Left lobe of liver (tissue), 2 donors: ENCODE data around the gene TENT4A. TPM values are rescaled to one million over a fixed set of nuclear protein-coding genes. Genes with fewer than 3 reads are reported as not detected.

Experiments
- ATAC-seq: fragments of 200-7000 bp; cut with Tn5 transposase; one replicate; pipeline ENCODE4 v1.9.1; 2020; ENCODE audit warnings: mild to moderate bottlenecking, moderate library complexity
- DNase-seq: peaks from one replicate; pipeline ENCODE4 v3.0.0-alpha.2; 2020; ENCODE audit warnings: low spot score
- total RNA-seq: library from RNA; stranded (reverse); gene quantifications from one replicate; pipeline ENCODE4 v1.2.1, GENCODE V29; 2021
- donor health status: DM: no; HTN: no; CAD: no; lungs with moderate emphysema.
- donor health status: DM: no; HTN: yes; CAD: no.

TENT4A gene
- total RNA-seq, 1 donor from 2014 or later = 14.3 TPM

- ATAC-seq = no peak
- no peak for DNase-seq
Observed at GRCh38 chr5:6700074-6700684, 13.1 kb upstream of the TENT4A start.

- DNase-seq = no peak
- ATAC-seq = no peak
Observed at GRCh38 chr5:6700685-6701355, 12.4 kb upstream of the TENT4A start.

- ATAC-seq (no peak), DNase-seq (no peak)
Observed at GRCh38 chr5:6701491-6701890, 11.7 kb upstream of the TENT4A start.

GRCh38 chr5:6702633-6703032 lies 10.6 kb upstream of the TENT4A start:
- ATAC-seq (no peak), DNase-seq (no peak)

GRCh38 chr5:6703806-6704205 lies 9.4 kb upstream of the TENT4A start:
- ATAC-seq = no peak
- no peak for DNase-seq

- no peak for ATAC-seq
- DNase-seq = peak; percentile 38
Observed at GRCh38 chr5:6704361-6704851, 8.8 kb upstream of the TENT4A start.

GRCh38 chr5:6705088-6705487 lies 8.1 kb upstream of the TENT4A start:
- DNase-seq (peak; percentile 28), ATAC-seq (no peak)

GRCh38 chr5:6705959-6706358 lies 7.3 kb upstream of the TENT4A start:
- ATAC-seq (no peak), DNase-seq (peak; percentile 21)

GRCh38 chr5:6707852-6708251 lies 5.4 kb upstream of the TENT4A start:
- DNase-seq (no peak), ATAC-seq (no peak)

GRCh38 chr5:6708814-6709213 lies 4.4 kb upstream of the TENT4A start:
- DNase-seq (peak; percentile 35), ATAC-seq (no peak)

GRCh38 chr5:6710070-6710469 lies 3.2 kb upstream of the TENT4A start:
- ATAC-seq (no peak), DNase-seq (peak; percentile 62)

- ATAC-seq = no peak
- peak; percentile 40 for DNase-seq
Observed at GRCh38 chr5:6710551-6711318, 2.5 kb upstream of the TENT4A start.

GRCh38 chr5:6711409-6712141 lies 1.7 kb upstream of the TENT4A start:
- ATAC-seq = no peak

GRCh38 chr5:6712142-6712576 lies 1.1 kb upstream of the TENT4A start:
- ATAC-seq (peak; percentile 23), DNase-seq (peak; percentile 61)

More at GRCh38 chr5:6711409-6712141, 1.7 kb upstream of the TENT4A start:
- peak; percentile 46 for DNase-seq

- peak; percentile 75 for ATAC-seq
- peak; percentile 98 for DNase-seq
Observed at GRCh38 chr5:6712577-6713273, 507 bp upstream of the TENT4A start.

- DNase-seq = peak; percentile 54
- peak; percentile 11 for ATAC-seq
Observed at GRCh38 chr5:6714226-6715041, 1.2 kb downstream of the TENT4A start.

- no peak for ATAC-seq
Observed at GRCh38 chr5:6715271-6715670, 2.0 kb downstream of the TENT4A start.

GRCh38 chr5:6715758-6716628 lies 2.8 kb downstream of the TENT4A start:
- DNase-seq = peak; percentile 39
- no peak for ATAC-seq

More at GRCh38 chr5:6715271-6715670, 2.0 kb downstream of the TENT4A start:
- DNase-seq = peak; percentile 27
